Kidney (tissue), 14 donors: ENCODE results near the gene RNPEP. TPM values are rescaled to one million over a fixed set of nuclear protein-coding genes. Genes with fewer than 3 reads are reported as not detected.

Experiments
- DNase-seq, 5 donors: peaks; one replicate each; pipeline ENCODE4 v3.0.0-alpha.2; 2013 to 2020
- FAIRE-seq: peaks from 2 replicates; lab custom pipeline; 2012; peaks lifted over from hg19 to GRCh38; lab: Jason Lieb, UNC
- H3K27ac ChIP-seq, 2 donors: one replicate each; pipeline ENCODE4 v1.7.0; 2013; ENCODE audit warnings: low read depth in 2 of 2, low read length in 2 of 2, inconsistent platforms in 1 of 2
- H3K27me3 ChIP-seq: one replicate; pipeline ENCODE4 v1.7.1; 2013; ENCODE audit warnings: low read length, inconsistent platforms; ENCODE audit not compliant: control insufficient read depth, insufficient read depth
- H3K36me3 ChIP-seq, 3 donors: one replicate each; pipeline versions ENCODE4 v1.7.0 to v1.7.1; 2013; ENCODE audit warnings: low read length in 3 of 3, control low read depth in 1 of 3, inconsistent platforms in 1 of 3; ENCODE audit not compliant: insufficient read depth in 3 of 3, control insufficient read depth in 2 of 3
- H3K4me1 ChIP-seq, 3 donors: one replicate each; pipeline versions ENCODE4 v1.7.0 to v1.7.1; 2013; ENCODE audit warnings: low read length in 3 of 3, inconsistent platforms in 1 of 3, low read depth in 1 of 3; ENCODE audit not compliant: control insufficient read depth in 2 of 3, insufficient read depth in 2 of 3
- H3K4me3 ChIP-seq, 3 donors: one replicate each; pipeline versions ENCODE4 v1.7.0 to v1.8.1; 2013; ENCODE audit warnings: low read length in 3 of 3, control low read depth in 1 of 3, inconsistent platforms in 1 of 3
- H3K9ac ChIP-seq, 3 donors: one replicate each; pipeline versions ENCODE4 v1.7.0 to v1.7.1; 2013; ENCODE audit warnings: low read length in 3 of 3, control low read depth in 1 of 3, inconsistent platforms in 1 of 3
- H3K9me3 ChIP-seq, 3 donors: one replicate each; pipeline versions ENCODE4 v1.7.0 to v1.7.1; 2013; ENCODE audit warnings: low read length in 3 of 3, control low read depth in 1 of 3, inconsistent platforms in 1 of 3; ENCODE audit not compliant: control insufficient read depth in 2 of 3, insufficient read depth in 1 of 3
- CTCF ChIP-seq: IDR thresholded peaks from 3 replicates; pipeline ENCODE4 v1.5.1; 2012; ENCODE audit warnings: mild to moderate bottlenecking, moderate library complexity, borderline replicate concordance; ENCODE audit not compliant: insufficient read depth; ENCODE audit errors: extremely low read depth
- intact Hi-C: fragments of 100-400 bp; cut with DNase I; formaldehyde crosslinking; loops from one replicate; pipeline ENCODE4 v1.11.1; 2022
- polyA plus RNA-seq: library from polyadenylated mRNA; stranded (reverse); fragments of 350-450 nt; fragmentation: Illumina TruSeq; extraction: RNeasy Lipid Tissue Mini Kit (QIAGEN cat#74804); gene quantifications from one replicate; pipeline ENCODE4 v1.2.3, GENCODE V29; 2014; ENCODE audit warnings: low read depth, low replicate concordance; ENCODE audit not compliant: insufficient read depth
- total RNA-seq: library from RNA; stranded (reverse); fragmentation: NEBNext Ultra II Directional; extraction: Animal tissue kit (Norgen Biotek cat#: 25700); gene quantifications from one replicate; pipeline ENCODE4 v1.2.1, GENCODE V29; 2021
- donor health status: control.
- donor health status: control.
- donor health status: control.
- donor health status: control.
- donor health status: control.
- donor health status: DM: yes; HTN: yes; CAD: no.
- donor health status: Normal renal cell carcinoma (clear cell type).

The RNPEP gene
- total and polyA plus RNA-seq, 2 donors from 2014 or later: 48.7 to 54.6 TPM

- no peak for TF ChIP-seq CTCF
- H3K9me3 ChIP-seq: no peaks in the 10 kb centered on the region
- intact Hi-C loops: no loop called here
- peak in 1 of 5 donors; percentile 14 for DNase-seq
- H3K9ac ChIP-seq: no peak overlapping the region
- H3K27ac ChIP-seq: no peak overlapping the region
- FAIRE-seq: no peak
- peaks cover 3 to 33% (median 25%) of the 10 kb centered on the region in 3 donors for H3K36me3 ChIP-seq
- H3K4me3 ChIP-seq: no peak overlapping the region
- no peaks in the 10 kb centered on the region for H3K27me3 ChIP-seq
- H3K4me1 ChIP-seq: no peaks in the 10 kb centered on the region
Observed at GRCh38 chr1:201989354-201990128, 7.1 kb downstream of the RNPEP start.

- H3K9me3 ChIP-seq: no peaks in the 10 kb centered on the region
- no peak overlapping the region for H3K27ac ChIP-seq
- FAIRE-seq (no peak), DNase-seq (no peak)
- H3K36me3 ChIP-seq: peaks cover 3 to 33% (median 25%) of the 10 kb centered on the region in 3 donors
- TF ChIP-seq CTCF: no peak
- H3K27me3 ChIP-seq: no peaks in the 10 kb centered on the region
- H3K4me1 ChIP-seq: no peaks in the 10 kb centered on the region
- no peak overlapping the region for H3K9ac ChIP-seq
- intact Hi-C loops: no loop called here
- no peak overlapping the region for H3K4me3 ChIP-seq
Observed at GRCh38 chr1:201990427-201990826, 8.0 kb downstream of the RNPEP start.

GRCh38 chr1:201999625-202000238 lies 17.3 kb downstream of the RNPEP start:
- no peaks in the 10 kb centered on the region for H3K4me1 ChIP-seq
- DNase-seq (peak in 2 of 5 donors; percentile 37 to 69), FAIRE-seq (no peak)
- intact Hi-C loops: loop anchor here (5.0 kb wide), 1 partner anchor 133 kb away; no protein-coding TSS in a partner anchor
- H3K9me3 ChIP-seq: no peaks in the 10 kb centered on the region
- H3K9ac ChIP-seq: no peak overlapping the region
- no peaks in the 10 kb centered on the region for H3K27me3 ChIP-seq
- TF ChIP-seq CTCF: peak; percentile 71
- peaks cover 8 to 43% (median 41%) of the 10 kb centered on the region in 3 donors for H3K36me3 ChIP-seq
- no peak overlapping the region for H3K4me3 ChIP-seq
- no peak overlapping the region for H3K27ac ChIP-seq
